ENCODE results near the gene EXOC3L1.
A peak's percentile ranks its signal among the peaks of the same experiment; 100 is the strongest.

EXOC3L1 gene

DNA sequence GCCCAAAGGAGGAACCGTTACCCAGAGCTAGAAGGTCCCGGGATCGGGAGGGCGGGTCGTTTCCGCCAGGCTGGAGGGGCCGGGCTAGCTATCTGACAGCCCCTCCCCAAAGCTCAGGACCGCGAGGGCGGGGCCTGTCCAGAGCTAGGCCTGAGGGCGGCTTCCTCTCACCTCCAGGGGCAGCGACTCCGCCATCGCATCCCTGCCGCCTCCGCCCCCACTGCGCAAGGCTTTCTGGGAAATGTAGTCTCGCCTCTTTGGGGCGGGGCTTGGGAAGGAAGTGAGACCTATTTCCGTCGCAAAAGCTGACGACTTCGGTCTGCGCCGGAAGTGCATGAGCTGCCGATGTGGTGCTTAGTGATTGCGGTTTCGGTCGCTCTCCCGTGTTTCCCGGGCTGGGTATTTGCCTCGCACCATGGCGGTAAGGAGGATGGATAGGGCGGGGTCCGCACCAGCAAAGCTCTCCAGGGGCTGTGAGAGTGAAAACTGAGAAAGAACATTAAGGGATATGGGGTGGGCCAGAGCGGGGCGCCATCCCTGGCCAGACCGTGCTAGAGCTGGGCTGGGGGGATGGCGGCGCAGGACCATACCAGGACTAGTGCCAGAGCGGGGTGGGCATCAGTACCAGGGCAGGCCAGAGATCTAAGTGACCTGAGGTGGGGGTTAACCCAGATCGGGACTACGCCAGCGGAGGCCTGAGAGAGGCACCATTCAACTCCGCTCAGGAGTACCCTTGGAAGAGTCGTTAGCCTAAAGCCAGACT lies 37.0 kb upstream of the EXOC3L1 start, which contains the start of gene TMEM208:
Gene TMEM208 (plus strand): TSS at position 327 of the 763 bp plus-strand sequence. CDS start 89 bp downstream, at position 416.
- peak; percentile 98 for DNase-seq (ENCODE audit: low read depth in 1 of 2, low spot score in 1 of 2)
- TF ChIP-seq, protein P1, sequence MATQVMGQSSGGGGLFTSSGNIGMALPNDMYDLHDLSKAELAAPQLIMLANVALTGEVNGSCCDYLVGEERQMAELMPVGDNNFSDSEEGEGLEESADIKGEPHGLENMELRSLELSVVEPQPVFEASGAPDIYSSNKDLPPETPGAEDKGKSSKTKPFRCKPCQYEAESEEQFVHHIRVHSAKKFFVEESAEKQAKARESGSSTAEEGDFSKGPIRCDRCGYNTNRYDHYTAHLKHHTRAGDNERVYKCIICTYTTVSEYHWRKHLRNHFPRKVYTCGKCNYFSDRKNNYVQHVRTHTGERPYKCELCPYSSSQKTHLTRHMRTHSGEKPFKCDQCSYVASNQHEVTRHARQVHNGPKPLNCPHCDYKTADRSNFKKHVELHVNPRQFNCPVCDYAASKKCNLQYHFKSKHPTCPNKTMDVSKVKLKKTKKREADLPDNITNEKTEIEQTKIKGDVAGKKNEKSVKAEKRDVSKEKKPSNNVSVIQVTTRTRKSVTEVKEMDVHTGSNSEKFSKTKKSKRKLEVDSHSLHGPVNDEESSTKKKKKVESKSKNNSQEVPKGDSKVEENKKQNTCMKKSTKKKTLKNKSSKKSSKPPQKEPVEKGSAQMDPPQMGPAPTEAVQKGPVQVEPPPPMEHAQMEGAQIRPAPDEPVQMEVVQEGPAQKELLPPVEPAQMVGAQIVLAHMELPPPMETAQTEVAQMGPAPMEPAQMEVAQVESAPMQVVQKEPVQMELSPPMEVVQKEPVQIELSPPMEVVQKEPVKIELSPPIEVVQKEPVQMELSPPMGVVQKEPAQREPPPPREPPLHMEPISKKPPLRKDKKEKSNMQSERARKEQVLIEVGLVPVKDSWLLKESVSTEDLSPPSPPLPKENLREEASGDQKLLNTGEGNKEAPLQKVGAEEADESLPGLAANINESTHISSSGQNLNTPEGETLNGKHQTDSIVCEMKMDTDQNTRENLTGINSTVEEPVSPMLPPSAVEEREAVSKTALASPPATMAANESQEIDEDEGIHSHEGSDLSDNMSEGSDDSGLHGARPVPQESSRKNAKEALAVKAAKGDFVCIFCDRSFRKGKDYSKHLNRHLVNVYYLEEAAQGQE (IDR thresholded peaks at IDR 0.05; ENCODE audit: insufficient replicate concordance, low read depth): peak; percentile 35
- TF ChIP-seq, protein P2, sequence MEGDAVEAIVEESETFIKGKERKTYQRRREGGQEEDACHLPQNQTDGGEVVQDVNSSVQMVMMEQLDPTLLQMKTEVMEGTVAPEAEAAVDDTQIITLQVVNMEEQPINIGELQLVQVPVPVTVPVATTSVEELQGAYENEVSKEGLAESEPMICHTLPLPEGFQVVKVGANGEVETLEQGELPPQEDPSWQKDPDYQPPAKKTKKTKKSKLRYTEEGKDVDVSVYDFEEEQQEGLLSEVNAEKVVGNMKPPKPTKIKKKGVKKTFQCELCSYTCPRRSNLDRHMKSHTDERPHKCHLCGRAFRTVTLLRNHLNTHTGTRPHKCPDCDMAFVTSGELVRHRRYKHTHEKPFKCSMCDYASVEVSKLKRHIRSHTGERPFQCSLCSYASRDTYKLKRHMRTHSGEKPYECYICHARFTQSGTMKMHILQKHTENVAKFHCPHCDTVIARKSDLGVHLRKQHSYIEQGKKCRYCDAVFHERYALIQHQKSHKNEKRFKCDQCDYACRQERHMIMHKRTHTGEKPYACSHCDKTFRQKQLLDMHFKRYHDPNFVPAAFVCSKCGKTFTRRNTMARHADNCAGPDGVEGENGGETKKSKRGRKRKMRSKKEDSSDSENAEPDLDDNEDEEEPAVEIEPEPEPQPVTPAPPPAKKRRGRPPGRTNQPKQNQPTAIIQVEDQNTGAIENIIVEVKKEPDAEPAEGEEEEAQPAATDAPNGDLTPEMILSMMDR (IDR thresholded peaks at IDR 0.05; ENCODE audit: insufficient read depth, low read length): no peak
- TF ChIP-seq GABPA (IDR thresholded peaks at IDR 0.05; ENCODE audit: low read depth): peak; percentile 100
- TF ChIP-seq POLR2AphosphoS5 (IDR thresholded peaks at IDR 0.05; ENCODE audit: low read depth): peak; percentile 93
- peak; percentile 80 for TF ChIP-seq SPI1 (IDR thresholded peaks at IDR 0.05; ENCODE audit: borderline replicate concordance, low read depth)
- H3K27ac ChIP-seq (replicated peaks): peak within 1 kb of the TSS; percentile 58

DNA sequence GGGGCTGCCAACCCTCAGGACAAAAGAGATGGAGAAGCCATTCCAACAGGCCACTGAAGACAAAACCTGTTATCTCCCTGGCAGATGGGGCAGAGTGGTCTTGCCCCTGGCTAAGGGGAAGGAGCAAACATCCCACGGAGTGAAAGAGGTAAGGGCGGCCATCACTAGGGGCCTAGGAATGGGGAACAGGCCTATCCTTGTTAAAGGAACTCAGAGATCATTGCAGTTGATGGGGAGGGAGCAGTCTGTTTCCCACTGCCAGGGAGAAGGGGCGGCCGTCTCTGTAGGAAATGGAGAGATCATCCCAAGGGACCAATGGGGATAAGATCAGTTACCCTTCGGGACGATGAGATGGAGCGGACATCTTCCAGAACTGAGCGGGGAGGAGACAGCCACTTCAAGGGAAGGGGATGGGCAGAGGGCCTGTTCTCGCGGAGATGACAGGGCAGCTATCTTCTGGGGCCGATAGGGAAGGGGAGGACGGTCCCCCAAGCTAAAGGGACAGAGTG lies 36.4 kb upstream of the EXOC3L1 start:
- no peak for DNase-seq (ENCODE audit: low read depth in 1 of 2, low spot score in 1 of 2)
- Histone ChIP-seq H3K27me3 (ENCODE audit: insufficient read depth, poor library complexity, severe bottlenecking) (no peaks in the 10 kb centered on the region), H3K4me3 (replicated peaks; ENCODE audit: insufficient read depth, low read length) (peak overlapping the region; percentile 100), H3K27ac (replicated peaks) (peak overlapping the region; percentile 58)
- TF ChIP-seq SPI1 (IDR thresholded peaks at IDR 0.05; ENCODE audit: borderline replicate concordance, low read depth) (no peak), GABPA (IDR thresholded peaks at IDR 0.05; ENCODE audit: low read depth) (no peak), POLR2AphosphoS5 (IDR thresholded peaks at IDR 0.05; ENCODE audit: low read depth) (no peak)
- TF ChIP-seq, protein P2 (IDR thresholded peaks at IDR 0.05; ENCODE audit: insufficient read depth, low read length): no peak
- TF ChIP-seq, protein P1 (IDR thresholded peaks at IDR 0.05; ENCODE audit: insufficient replicate concordance, low read depth): no peak

More for the DNA sequence above, 37.0 kb upstream of the EXOC3L1 start, which contains the start of gene TMEM208:
- Histone ChIP-seq H3K4me3 (replicated peaks; ENCODE audit: insufficient read depth, low read length) (peak within 1 kb of the TSS; percentile 100), H3K27me3 (ENCODE audit: insufficient read depth, poor library complexity, severe bottlenecking) (no peaks in the 10 kb centered on the region)

DNA sequence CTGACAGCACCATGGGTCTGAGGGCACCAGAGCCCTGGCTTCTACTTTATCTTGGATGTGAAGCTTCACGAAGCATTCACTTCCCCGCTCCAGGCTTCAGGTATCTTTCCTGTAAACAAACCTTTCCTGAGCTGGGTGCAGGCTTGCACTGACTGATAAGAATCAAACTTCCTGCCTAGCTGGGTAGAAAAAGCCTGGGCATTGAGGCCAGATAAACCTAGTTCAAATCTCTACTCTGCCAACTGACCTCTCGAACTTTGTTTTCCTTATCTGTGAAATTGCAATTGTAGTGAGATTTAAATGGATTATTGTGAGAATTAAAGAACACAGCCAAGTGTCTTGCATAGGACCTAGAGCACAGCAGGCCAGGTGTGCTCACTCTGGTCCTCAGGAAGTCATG lies 34.1 kb upstream of the EXOC3L1 start:
- no peak overlapping the region for H3K4me3 ChIP-seq (replicated peaks; ENCODE audit: insufficient read depth, low read length)
- TF ChIP-seq GABPA (IDR thresholded peaks at IDR 0.05; ENCODE audit: low read depth): no peak
- TF ChIP-seq, protein P2 (IDR thresholded peaks at IDR 0.05; ENCODE audit: insufficient read depth, low read length): no peak
- no peak for TF ChIP-seq SPI1 (IDR thresholded peaks at IDR 0.05; ENCODE audit: borderline replicate concordance, low read depth)
- TF ChIP-seq POLR2AphosphoS5 (IDR thresholded peaks at IDR 0.05; ENCODE audit: low read depth): no peak
- no peak overlapping the region for H3K27ac ChIP-seq (replicated peaks)
- no peaks in the 10 kb centered on the region for H3K27me3 ChIP-seq (ENCODE audit: insufficient read depth, poor library complexity, severe bottlenecking)
- DNase-seq (ENCODE audit: low read depth in 1 of 2, low spot score in 1 of 2): no peak

Data from HL-60 (cell line).